ENCODE measurements around the gene RIT2. TPM values are rescaled to one million over a fixed set of nuclear protein-coding genes. Genes with fewer than 3 reads are reported as not detected.

Gene RIT2
- total RNA-seq, 1 experiment from 2014 or later, result 1.5 TPM

GRCh38 chr18:43017622-43018021 lies 97.9 kb downstream of the RIT2 start (continued):
- TF ChIP-seq CDX4 (CRISPR knock-in tag; IDR thresholded peaks at IDR 0.05; ENCODE audit: borderline replicate concordance), result no peak
- no peak for TF ChIP-seq ETV6 (CRISPR knock-in tag; IDR thresholded peaks at IDR 0.05)
- TF ChIP-seq FOXJ3 (CRISPR knock-in tag; IDR thresholded peaks at IDR 0.05; ENCODE audit: borderline replicate concordance), result no peak
- TF ChIP-seq JAZF1 (CRISPR knock-in tag; IDR thresholded peaks at IDR 0.05), result no peak

DNA sequence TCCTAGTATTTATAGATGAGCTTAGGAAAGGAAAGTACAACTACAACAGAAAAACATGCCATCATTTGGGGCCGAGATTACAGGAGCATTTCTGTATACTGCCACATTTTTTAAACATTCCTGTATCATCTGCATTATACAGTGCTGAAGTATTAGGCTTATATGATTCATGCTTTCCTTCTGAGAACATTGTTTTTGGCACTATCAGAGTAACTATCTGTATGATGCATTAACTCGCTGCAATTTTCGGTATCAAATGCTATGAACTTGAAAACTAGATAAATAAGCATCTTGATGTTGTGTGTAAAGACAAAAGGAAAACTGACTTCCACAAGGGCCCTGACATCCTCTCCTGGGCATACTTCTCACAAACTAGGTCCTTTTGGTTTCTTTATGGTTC lies 102.0 kb downstream of the RIT2 start:
- no peak overlapping the region for H3K4me3 Mint-ChIP-seq
- POLR2A ChIA-PET, result no interaction called here
- peaks cover 29% of the 10 kb centered on the region for H3K4me1 Mint-ChIP-seq
- no peaks in the 10 kb centered on the region for H3K9me3 Mint-ChIP-seq
- no peaks in the 10 kb centered on the region for H3K27me3 Mint-ChIP-seq (ENCODE audit: low read depth)
- H3K27ac Mint-ChIP-seq, result no peak overlapping the region
- TF ChIP-seq, protein P1, sequence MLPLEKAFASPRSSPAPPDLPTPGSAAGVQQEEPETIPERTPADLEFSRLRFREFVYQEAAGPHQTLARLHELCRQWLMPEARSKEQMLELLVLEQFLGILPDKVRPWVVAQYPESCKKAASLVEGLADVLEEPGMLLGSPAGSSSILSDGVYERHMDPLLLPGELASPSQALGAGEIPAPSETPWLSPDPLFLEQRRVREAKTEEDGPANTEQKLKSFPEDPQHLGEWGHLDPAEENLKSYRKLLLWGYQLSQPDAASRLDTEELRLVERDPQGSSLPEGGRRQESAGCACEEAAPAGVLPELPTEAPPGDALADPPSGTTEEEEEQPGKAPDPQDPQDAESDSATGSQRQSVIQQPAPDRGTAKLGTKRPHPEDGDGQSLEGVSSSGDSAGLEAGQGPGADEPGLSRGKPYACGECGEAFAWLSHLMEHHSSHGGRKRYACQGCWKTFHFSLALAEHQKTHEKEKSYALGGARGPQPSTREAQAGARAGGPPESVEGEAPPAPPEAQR (CRISPR knock-in tag; IDR thresholded peaks at IDR 0.05), result no peak
- TF ChIP-seq, protein P2, sequence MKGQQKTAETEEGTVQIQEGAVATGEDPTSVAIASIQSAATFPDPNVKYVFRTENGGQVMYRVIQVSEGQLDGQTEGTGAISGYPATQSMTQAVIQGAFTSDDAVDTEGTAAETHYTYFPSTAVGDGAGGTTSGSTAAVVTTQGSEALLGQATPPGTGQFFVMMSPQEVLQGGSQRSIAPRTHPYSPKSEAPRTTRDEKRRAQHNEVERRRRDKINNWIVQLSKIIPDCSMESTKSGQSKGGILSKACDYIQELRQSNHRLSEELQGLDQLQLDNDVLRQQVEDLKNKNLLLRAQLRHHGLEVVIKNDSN (CRISPR knock-in tag; IDR thresholded peaks at IDR 0.05), result no peak
- TF ChIP-seq ZMAT4 (CRISPR knock-in tag; IDR thresholded peaks at IDR 0.05), result no peak
- no peak for TF ChIP-seq CREB1 (CRISPR knock-in tag; IDR thresholded peaks at IDR 0.05)
- no peak for TF ChIP-seq NFYB (CRISPR knock-in tag; conservative IDR thresholded peaks at IDR 0.05; ENCODE audit: low read depth)
- no peak for TF ChIP-seq CREM (CRISPR knock-in tag; IDR thresholded peaks at IDR 0.05)
- no peak for TF ChIP-seq ZNF219 (CRISPR knock-in tag; IDR thresholded peaks at IDR 0.05; ENCODE audit: borderline replicate concordance)
- TF ChIP-seq OVOL2 (CRISPR knock-in tag; IDR thresholded peaks at IDR 0.05; ENCODE audit: borderline replicate concordance), result no peak
- no peak for TF ChIP-seq GTF2I (CRISPR knock-in tag; conservative IDR thresholded peaks at IDR 0.05)
- CTCF ChIA-PET, result interaction anchor here (1.0 kb wide), 1 partner anchor 9 kb away, joined by 3 read pairs; no protein-coding TSS in a partner anchor
- DNase-seq (ENCODE audit: low spot score) (no peak), ATAC-seq (no peak)
- H3K36me3 Mint-ChIP-seq, result no peaks in the 10 kb centered on the region

GRCh38 chr18:43012951-43013350 lies 102.5 kb downstream of the RIT2 start:
- TF ChIP-seq PRRX2 (CRISPR knock-in tag; IDR thresholded peaks at IDR 0.05), result no peak
- TF ChIP-seq SP1 (CRISPR knock-in tag; conservative IDR thresholded peaks at IDR 0.05), result no peak
- no peak for TF ChIP-seq E2F4 (CRISPR knock-in tag; IDR thresholded peaks at IDR 0.05; ENCODE audit: borderline replicate concordance, low read depth)
- TF ChIP-seq ELF4 (CRISPR knock-in tag; IDR thresholded peaks at IDR 0.05; ENCODE audit: low read depth), result no peak
- TF ChIP-seq SMAD4 (CRISPR knock-in tag; IDR thresholded peaks at IDR 0.05), result no peak
- no peak for TF ChIP-seq PRDM15 (CRISPR knock-in tag; IDR thresholded peaks at IDR 0.05)
- no peak for TF ChIP-seq NFATC4 (CRISPR knock-in tag; IDR thresholded peaks at IDR 0.05)
- no peak for TF ChIP-seq FOXP1 (CRISPR knock-in tag; IDR thresholded peaks at IDR 0.05; ENCODE audit: borderline replicate concordance)
- TF ChIP-seq, protein P3, sequence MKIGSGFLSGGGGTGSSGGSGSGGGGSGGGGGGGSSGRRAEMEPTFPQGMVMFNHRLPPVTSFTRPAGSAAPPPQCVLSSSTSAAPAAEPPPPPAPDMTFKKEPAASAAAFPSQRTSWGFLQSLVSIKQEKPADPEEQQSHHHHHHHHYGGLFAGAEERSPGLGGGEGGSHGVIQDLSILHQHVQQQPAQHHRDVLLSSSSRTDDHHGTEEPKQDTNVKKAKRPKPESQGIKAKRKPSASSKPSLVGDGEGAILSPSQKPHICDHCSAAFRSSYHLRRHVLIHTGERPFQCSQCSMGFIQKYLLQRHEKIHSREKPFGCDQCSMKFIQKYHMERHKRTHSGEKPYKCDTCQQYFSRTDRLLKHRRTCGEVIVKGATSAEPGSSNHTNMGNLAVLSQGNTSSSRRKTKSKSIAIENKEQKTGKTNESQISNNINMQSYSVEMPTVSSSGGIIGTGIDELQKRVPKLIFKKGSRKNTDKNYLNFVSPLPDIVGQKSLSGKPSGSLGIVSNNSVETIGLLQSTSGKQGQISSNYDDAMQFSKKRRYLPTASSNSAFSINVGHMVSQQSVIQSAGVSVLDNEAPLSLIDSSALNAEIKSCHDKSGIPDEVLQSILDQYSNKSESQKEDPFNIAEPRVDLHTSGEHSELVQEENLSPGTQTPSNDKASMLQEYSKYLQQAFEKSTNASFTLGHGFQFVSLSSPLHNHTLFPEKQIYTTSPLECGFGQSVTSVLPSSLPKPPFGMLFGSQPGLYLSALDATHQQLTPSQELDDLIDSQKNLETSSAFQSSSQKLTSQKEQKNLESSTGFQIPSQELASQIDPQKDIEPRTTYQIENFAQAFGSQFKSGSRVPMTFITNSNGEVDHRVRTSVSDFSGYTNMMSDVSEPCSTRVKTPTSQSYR (CRISPR knock-in tag; IDR thresholded peaks at IDR 0.05), result no peak
- Mint-ChIP-seq H3K27me3 (ENCODE audit: low read depth) (no peaks in the 10 kb centered on the region), H3K9me3 (no peaks in the 10 kb centered on the region), H3K4me1 (peaks cover 28% of the 10 kb centered on the region), H3K27ac (0 out of 2 replicates have a peak overlapping the region, but pooled peaks have one; percentile 51), H3K4me3 (no peak overlapping the region), H3K36me3 (no peaks in the 10 kb centered on the region)
- POLR2A ChIA-PET, result no interaction called here
- CTCF ChIA-PET, result no interaction called here
- ATAC-seq, result no peak
- no peak for DNase-seq (ENCODE audit: low spot score)

Data from WTC11 (cell line).